HepG2 (cell line): ENCODE measurements around the gene FAM3D.

ENCODE experiments used
- CCAR2 ChIP-seq: fragments of 200-400 bp; formaldehyde crosslinking; optimal IDR thresholded peaks from 2 replicates; pipeline ENCODE3; 2018; ENCODE audit warnings: low read depth, mild to moderate bottlenecking, low read length, moderate library complexity
- ETV5 ChIP-seq: IDR thresholded peaks from 2 replicates; pipeline ENCODE4 v1.6.1; 2018; ENCODE audit warnings: missing biosample characterization, missing genetic modification reagents, inconsistent platforms, borderline replicate concordance
- NFATC3 ChIP-seq: sonication (generic); formaldehyde crosslinking; IDR thresholded peaks from 2 replicates; pipeline ENCODE4 v1.5.1; 2020; ENCODE audit warnings: mild to moderate bottlenecking, missing genetic modification reagents
- RBM39 ChIP-seq: fragments of 200-400 bp; formaldehyde crosslinking; IDR thresholded peaks from one replicate; pipeline ENCODE4 v1.6.1; 2018; ENCODE audit warnings: antibody characterized with exemption, mild to moderate bottlenecking, low read depth, low read length; ENCODE audit not compliant: poor library complexity, severe bottlenecking
- TEAD2 ChIP-seq: sonication (generic); formaldehyde crosslinking; IDR thresholded peaks from 2 replicates; pipeline ENCODE4 v1.9.0; 2021; ENCODE audit warnings: missing genetic modification reagents
- ZNF878 ChIP-seq: sonication (generic); formaldehyde crosslinking; IDR thresholded peaks from 2 replicates; pipeline ENCODE4 v1.8.1; 2023; ENCODE audit warnings: mild to moderate bottlenecking, missing genetic modification reagents, moderate library complexity
- TF ChIP-seq, protein P1 (sequence below): sonication (generic); formaldehyde crosslinking; IDR thresholded peaks from 2 replicates; pipeline ENCODE4 v1.5.0; 2020; ENCODE audit warnings: mild to moderate bottlenecking, missing genetic modification reagents, moderate library complexity
- TF ChIP-seq, protein P2 (sequence below): IDR thresholded peaks from 2 replicates; pipeline ENCODE4 v1.6.1; 2016; ENCODE audit warnings: low read depth

DNA sequence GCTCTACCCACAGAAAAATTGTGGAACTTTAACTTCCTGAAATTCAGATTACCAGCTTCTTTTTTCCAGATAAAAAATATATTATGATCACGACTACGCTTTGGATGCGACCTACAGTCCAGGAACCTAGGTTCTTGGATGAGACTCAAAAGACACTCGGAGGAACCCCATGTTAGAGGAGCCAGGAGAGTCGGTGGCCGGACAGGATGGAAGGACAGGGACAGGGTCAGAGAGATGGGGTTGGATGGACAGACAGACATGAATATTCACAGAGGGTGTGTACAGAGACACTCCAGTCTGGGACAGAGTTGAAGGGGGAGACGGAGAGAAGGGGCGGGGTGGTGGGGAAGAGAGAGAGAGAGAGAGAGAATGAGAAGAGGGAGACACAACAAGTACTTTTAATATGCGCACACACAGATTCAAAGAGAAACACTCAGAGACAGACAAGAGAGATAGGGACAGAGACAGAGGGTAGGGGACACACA is 9.5 kb downstream of the FAM3D start:
- TF ChIP-seq RBM39 = no peak
- no peak for TF ChIP-seq ETV5 (CRISPR knock-in tag)
- no peak for TF ChIP-seq CCAR2
- TF ChIP-seq, protein P1, sequence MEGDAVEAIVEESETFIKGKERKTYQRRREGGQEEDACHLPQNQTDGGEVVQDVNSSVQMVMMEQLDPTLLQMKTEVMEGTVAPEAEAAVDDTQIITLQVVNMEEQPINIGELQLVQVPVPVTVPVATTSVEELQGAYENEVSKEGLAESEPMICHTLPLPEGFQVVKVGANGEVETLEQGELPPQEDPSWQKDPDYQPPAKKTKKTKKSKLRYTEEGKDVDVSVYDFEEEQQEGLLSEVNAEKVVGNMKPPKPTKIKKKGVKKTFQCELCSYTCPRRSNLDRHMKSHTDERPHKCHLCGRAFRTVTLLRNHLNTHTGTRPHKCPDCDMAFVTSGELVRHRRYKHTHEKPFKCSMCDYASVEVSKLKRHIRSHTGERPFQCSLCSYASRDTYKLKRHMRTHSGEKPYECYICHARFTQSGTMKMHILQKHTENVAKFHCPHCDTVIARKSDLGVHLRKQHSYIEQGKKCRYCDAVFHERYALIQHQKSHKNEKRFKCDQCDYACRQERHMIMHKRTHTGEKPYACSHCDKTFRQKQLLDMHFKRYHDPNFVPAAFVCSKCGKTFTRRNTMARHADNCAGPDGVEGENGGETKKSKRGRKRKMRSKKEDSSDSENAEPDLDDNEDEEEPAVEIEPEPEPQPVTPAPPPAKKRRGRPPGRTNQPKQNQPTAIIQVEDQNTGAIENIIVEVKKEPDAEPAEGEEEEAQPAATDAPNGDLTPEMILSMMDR (CRISPR knock-in tag) = no peak
- TF ChIP-seq TEAD2 = no peak
- TF ChIP-seq, protein P2, sequence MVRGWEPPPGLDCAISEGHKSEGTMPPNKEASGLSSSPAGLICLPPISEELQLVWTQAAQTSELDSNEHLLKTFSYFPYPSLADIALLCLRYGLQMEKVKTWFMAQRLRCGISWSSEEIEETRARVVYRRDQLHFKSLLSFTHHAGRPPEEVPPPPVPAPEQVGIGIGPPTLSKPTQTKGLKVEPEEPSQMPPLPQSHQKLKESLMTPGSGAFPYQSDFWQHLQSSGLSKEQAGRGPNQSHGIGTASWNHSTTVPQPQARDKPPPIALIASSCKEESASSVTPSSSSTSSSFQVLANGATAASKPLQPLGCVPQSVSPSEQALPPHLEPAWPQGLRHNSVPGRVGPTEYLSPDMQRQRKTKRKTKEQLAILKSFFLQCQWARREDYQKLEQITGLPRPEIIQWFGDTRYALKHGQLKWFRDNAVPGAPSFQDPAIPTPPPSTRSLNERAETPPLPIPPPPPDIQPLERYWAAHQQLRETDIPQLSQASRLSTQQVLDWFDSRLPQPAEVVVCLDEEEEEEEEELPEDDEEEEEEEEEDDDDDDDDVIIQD = no peak
- no peak for TF ChIP-seq ZNF878 (CRISPR knock-in tag)
- no peak for TF ChIP-seq NFATC3 (CRISPR knock-in tag)
